HFF-Myc (cell line): Measurements from ENCODE around the gene SV2B.

ENCODE experiments used
- DNase-seq: peaks from one replicate; pipeline ENCODE4 v3.0.0-alpha.2; 2011; ENCODE audit warnings: low read depth; ENCODE audit errors: extremely low read depth
- H3K4me3 ChIP-seq: replicated peaks from 2 replicates; pipeline ENCODE4 v1.5.1; 2011; ENCODE audit warnings: low read depth, mild to moderate bottlenecking, control low read depth, low read length
- TF ChIP-seq, protein P1 (sequence below): IDR thresholded peaks from 2 replicates; pipeline ENCODE4 v1.5.1; 2012; ENCODE audit warnings: mild to moderate bottlenecking, low read depth, low read length, control low read depth; ENCODE audit errors: missing control alignments

Gene SV2B

DNA sequence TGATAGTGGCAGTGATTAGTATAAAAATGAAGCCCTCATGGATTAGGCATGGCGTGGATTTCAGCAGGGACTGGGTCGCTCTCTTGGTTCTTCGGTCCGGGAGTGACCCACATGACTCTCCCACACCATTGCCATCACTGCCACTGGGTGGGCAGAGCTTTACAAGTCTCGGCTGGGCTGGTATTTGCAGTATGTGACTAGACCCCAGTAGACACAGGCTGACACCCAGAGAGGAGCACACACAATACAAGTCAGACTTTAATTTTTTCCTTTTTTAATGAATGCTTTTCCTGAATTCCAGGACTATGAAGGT lies 1.5 kb downstream of the SV2B start:
- TF ChIP-seq, protein P1, sequence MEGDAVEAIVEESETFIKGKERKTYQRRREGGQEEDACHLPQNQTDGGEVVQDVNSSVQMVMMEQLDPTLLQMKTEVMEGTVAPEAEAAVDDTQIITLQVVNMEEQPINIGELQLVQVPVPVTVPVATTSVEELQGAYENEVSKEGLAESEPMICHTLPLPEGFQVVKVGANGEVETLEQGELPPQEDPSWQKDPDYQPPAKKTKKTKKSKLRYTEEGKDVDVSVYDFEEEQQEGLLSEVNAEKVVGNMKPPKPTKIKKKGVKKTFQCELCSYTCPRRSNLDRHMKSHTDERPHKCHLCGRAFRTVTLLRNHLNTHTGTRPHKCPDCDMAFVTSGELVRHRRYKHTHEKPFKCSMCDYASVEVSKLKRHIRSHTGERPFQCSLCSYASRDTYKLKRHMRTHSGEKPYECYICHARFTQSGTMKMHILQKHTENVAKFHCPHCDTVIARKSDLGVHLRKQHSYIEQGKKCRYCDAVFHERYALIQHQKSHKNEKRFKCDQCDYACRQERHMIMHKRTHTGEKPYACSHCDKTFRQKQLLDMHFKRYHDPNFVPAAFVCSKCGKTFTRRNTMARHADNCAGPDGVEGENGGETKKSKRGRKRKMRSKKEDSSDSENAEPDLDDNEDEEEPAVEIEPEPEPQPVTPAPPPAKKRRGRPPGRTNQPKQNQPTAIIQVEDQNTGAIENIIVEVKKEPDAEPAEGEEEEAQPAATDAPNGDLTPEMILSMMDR: no peak
- DNase-seq: no peak
- H3K4me3 ChIP-seq: no peak overlapping the region

DNA sequence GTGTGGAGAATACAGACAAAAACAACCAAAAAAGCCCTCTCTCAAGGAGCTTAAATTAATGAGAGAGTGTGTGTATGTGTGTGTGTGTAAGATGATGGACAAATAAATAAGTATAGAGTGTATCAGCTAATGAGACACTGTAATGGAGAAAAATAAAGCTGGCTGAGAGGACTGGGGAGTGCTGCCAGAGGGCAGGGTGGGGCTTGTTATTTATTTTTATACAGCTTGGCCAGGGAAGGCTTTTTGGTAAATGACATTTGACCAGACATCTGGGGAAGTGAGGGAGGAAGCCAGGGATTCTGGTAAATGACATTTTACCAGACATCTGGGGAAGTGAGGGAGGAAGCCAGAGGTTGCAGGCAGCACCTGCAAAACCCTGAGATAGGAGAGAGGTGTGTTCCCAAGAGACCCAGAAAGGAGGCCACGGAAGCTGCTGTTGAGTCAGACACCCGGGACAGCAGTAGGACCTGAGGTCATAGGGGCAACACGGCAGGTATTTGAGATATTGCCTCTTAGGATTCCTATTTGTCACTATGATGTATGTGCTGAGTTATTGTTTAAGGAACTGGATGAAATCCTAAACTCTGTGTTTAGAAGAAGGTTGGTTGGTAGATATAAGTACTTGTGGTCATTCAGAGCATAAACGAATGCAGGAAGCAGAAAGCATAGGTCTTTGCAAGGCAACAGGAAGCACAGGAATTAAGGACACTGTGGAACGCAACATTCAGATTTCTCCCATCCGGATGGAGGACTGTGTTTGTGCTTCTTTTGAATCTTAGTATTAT lies 2.7 kb downstream of the SV2B start:
- DNase-seq: no peak
- TF ChIP-seq, protein P1: no peak
- H3K4me3 ChIP-seq: no peak overlapping the region

DNA sequence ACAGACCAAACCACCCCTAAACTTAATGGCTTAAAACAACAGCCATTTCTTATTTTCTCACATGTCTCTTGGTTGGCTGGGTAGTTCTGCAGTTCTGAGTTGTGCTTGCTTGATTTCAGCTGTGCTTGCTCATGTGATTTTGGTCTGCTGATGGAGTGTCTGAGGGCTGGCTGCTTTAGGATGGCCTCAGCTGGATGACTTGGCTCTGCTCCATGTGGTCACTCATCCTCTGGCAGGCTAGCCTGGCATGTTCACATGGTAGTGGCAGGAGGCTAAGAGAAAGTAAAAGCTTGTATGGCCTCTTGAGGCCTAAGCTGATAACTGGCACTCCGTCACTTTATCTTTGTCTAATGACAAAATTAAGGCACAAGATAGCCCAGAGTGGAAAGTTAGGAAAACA lies 4.1 kb downstream of the SV2B start:
- DNase-seq: no peak
- TF ChIP-seq, protein P1: no peak
- H3K4me3 ChIP-seq: no peak overlapping the region

DNA sequence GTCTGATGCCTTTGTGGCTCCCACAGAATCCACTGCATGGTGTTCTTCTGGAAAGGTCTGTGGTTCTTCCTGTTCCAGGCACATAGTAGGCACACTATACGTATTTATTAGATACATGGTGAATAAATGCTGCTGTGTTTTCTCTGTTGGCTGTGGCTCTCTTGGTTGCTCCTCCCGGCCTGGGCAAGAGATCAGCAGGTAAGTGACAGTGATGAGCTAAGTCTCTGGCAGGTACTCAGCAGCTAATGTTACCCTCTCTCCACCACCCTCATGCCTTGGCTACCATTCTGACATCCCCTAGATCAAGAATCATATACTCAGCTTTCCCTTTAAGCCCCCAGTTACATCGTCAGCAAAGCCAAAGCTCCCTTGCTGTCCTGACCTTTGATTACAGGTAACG lies 8.4 kb downstream of the SV2B start:
- TF ChIP-seq, protein P1: no peak
- DNase-seq: no peak

DNA sequence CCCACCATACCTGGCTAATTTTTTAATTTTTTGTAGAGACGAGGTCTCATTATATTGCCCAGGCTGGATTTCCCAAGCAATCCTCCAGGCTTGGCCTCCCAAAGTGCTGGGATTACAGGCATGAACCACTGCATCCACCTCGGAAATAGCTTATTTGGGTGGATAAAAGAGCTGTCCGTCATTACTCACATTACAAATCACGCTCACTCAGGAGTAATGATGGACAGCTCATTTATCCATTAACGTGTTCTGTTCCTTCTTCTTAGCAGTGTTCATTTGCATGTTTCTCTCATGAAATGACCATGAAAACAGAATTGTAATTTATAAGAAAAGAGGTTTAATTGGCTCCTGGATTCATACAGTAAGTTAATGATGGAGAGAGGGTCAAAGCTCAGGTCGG lies 9.8 kb downstream of the SV2B start:
- TF ChIP-seq, protein P1: no peak
- no peak for DNase-seq
- H3K4me3 ChIP-seq: no peak overlapping the region

More for the DNA sequence above, 8.4 kb downstream of the SV2B start:
- H3K4me3 ChIP-seq: no peak overlapping the region

DNA sequence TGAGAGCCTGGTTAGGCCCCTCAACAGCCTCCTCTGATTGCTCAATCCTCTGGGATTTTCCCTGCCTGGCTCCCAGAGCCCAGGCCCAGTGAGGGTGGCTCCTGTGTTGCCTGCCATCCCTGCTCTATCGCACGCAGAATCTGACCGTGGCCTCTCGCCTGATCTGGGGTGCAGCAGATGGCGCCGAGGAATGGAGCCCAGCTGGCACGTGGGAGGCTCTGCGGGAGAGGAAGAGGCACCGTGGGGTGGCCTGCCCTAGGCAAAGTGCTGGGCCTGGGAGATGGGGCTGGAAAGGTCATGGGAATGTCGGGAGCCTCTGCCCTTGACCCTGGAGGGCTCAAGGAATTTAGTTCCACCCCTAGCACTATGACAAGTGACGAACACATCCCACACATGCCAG lies 10.3 kb downstream of the SV2B start:
- DNase-seq: no peak
- TF ChIP-seq, protein P1: no peak
- H3K4me3 ChIP-seq: no peak overlapping the region

DNA sequence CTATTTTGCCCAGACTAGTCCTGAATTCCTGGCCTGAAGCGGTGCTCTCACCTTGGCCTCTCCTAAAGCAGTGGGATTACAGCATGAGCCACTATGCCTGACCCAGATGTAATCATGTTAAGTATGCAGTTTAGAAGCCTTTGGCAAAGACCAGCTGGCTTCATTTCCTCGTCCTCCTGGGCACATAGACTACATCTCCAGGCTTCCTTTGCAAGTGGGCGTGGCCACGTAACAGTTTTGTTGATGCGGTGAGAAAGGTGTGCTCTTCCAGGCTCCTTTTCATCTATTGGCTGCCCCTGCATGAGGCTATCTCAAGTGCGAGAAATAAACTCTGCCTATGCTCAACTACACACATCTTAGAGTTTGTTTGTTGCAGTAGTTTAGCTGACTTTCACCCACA lies 13.0 kb downstream of the SV2B start:
- TF ChIP-seq, protein P1: no peak
- no peak overlapping the region for H3K4me3 ChIP-seq
- DNase-seq: no peak
